HG03354 (cell line): ENCODE data around the gene TMEM255B.

ENCODE experiments used
- ATAC-seq: cut with Tn5 transposase; IDR thresholded peaks from one replicate; pipeline ENCODE4 v1.9.1; 2021; ENCODE audit warnings: mild to moderate bottlenecking; ENCODE audit not compliant: unreplicated experiment, poor library complexity, severe bottlenecking

Gene TMEM255B

DNA sequence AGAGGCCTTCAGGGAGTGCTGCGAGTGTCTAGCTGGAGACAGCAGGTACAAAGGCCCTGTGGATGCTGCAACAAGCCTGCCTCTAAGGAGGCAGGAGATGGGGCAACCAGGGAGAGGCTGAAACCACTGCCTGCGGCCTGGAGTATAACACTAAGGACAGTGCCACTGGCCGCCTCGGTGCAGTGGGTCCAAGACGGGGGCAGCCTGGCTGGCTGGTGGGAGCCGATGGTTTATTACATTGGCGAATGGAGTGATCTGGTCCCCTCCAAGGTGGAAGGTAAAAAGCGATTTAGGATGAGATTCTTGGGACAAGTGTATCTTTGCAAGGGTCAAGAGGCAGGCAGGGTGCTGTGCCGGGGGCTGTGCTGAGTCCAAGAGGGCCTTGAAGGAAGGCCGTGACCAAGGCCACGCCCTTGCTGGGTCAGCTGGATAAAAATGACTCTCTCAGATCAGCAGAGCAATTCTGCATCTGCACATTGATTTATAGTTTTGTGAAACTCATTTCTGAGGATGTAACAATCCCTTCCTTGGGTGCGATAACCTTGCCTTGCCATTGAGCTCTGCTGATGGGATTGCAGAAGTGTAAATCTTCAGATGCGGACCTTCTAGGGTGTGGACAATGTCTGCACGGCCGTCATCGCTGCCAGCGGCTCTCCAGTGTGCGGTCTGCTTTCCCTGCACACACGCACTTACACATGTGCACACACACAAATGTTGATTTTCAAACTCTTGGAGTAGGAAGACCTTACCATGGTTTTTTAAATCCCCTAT, 6.0 kb downstream of the TMEM255B start:
- ATAC-seq = no peak

DNA sequence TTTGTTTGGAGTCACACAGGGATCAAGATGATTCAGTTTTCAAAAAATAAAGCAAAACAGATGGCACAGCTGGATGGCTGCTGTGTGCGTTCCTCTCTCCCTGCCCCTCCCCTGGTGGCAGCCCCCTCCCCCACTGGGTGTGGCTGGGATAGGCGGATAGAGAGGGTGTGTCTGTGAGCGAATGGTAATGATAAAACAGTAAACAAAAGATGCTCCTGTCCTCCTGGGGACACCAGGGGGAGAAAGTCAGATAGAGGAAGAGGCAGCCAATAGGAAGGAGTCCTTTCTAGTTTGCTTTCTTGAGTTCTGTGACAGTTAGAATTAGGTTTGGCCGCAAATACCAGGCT, 6.5 kb downstream of the TMEM255B start:
- no peak for ATAC-seq

DNA sequence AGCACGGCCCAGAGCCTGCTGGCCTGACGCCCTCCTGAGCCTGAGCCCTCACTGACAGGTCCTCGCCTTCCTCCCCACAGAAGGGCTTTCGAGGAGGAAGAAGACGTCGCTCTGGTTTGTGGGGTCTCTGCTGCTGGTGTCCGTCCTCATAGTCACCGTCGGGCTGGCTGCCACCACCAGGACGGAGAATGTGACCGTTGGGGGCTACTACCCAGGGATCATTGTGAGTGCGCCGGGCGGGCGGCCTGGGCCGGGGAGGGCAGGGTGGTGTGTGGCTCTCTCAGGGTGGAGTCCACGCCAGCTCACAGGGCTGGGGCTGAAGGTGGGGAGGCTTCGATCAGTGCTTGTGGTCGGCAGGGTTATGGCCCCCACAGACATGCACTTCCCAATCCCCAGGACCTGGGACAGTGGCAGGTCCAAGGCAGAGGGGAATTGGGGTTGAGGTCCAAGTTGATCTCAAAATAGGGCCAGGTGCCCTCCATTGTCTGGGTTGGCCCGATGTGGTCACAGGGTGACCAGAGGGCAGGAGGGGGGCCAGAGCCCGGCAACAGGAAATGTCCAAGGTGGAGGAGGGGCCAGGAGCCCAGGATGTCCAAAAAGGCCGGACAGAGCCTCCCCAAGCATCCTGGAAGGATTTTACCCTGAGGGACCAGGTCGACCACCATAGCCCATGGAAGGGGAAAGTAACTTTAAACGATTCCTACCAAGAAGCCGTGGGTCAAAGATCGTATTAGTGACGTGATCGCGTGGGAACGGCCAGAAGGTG, 7.2 kb downstream of the TMEM255B start:
- no peak for ATAC-seq

DNA sequence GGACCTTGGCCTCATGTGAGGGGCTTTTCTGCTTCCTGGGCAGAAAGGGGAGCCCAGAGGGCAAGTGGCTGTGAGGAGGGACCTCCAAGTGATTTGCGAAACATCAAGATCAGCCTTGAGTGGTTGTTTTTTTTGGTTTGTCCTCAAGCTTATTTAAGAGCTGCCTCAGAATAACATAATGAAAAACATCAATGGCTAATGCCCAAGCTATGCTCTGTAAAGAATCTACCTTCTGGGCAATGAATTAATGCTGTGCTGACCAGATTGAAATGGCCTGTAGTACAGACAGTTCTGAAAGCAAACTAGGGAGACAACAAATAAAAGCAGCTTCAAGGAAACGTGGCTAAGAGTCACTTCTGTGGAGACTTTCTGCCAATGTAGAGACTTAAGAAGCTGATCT, 8.3 kb downstream of the TMEM255B start:
- ATAC-seq = no peak

DNA sequence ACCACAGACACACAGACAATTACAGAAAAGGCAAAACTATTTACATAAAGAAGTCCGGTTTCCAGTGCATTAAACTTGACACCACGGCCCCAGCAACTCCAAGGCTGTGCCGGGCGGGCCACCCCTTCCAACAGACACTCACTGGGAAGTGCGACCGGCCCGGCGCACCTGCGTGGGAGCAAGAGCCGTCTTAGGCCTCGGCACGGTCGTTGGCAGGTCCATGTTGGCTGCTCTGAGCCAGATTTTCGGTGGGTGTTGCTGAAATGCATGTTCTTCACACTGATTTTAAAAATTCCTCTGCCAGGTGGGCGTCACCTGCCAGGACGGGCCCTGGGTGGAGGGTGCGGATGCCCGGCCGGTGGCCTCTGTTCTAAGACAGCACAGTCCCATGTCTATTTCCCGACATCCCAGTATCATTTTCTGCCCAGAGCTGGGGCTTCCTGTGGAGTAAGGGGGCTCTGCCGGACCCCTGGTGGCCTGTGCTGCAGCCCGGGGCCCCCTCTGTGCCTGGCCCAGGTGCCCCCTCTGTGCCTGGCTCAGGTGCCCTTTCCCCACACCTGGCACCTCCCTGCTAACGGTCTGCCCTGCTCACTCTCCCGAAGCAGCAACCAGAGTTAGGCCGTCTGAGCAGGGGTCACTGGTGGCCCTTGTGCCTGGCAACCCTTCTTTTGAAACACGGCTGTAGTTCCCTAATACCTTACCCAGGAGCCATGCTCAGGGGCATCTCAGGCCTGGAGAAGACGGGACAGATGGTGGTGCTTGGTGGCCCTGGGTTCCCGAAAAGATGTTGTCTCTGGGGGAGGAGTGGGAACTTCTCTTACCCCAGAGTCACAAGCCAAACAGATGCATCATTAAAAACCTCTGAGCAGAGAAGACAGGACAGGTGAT, 9.2 kb downstream of the TMEM255B start:
- no peak for ATAC-seq

DNA sequence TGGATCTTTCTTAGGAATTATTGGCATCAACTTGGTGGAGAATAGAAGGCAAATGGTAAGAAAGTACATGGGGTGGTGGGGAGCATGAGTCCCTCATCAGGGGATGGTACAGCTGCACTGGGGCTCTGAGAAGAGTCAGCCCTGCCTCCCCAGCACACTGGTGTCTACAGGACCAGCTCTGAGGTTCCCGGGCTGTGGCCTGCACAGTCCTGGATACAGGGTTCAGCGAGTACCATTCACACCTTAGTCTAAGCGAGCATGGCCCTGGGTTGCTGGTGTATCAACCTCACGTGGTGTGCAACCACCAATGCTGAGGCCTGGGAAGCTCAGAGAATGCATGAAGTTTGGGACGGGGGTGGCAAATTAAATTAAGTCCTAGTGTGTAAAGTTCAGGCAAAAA, 10.1 kb downstream of the TMEM255B start:
- no peak for ATAC-seq

DNA sequence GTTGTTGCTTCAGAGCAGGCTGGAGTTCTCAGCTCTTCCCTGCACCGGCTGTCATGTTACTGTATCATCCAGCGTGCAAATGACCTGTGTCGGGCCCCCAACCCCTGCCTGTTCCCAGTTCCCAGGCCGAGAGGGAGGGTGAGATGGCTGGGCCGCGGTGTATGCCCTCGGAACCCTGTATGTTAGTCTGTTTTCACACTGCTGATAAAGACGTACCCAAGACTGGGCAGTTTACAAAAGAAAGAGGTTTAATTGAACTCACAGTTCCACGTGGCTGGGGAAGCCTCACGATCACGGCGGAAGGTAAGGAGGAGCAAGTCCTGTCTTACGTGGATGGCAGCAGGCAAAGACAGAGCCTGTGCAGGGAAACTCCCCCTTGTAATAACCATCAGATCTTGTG, 10.9 kb downstream of the TMEM255B start:
- no peak for ATAC-seq

DNA sequence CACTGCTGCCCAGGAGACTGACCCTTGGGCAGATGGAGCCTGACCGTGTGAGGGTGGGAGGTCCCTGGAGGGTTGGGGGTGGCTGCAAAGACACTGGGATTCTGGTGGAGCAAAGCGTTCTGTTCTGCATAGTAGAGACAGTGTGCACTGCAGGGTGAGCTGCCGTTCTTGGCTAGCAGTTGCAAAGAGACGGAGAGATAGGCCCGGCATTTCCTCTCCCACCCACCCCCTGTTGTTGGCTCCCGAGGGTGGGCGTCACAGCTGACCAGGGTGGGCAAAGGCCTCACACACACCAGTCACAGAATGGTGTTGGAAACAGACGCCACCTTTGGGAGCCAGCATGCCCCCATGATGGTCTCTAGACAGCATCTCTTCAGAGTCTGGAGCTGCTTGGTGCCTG, 11.4 kb downstream of the TMEM255B start:
- no peak for ATAC-seq

DNA sequence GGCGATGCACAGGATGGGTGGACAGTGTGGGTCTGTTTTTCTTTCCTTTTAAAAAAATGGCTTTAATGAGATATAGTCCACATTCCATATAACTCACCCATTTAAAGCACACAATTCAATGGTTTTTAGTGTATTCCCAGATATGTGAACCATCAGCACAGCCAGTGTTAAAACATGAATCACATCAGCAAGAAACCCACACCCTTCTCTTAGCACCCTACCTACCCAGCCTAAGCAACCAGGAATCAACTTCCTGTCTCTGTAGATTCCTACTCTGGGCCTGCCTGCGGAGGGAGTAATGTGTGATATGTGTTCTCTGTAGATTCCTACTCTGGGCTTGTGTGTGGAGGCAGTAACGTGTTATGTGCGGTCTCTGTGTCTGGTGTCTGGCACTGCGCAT, 11.9 kb downstream of the TMEM255B start:
- ATAC-seq = no peak

DNA sequence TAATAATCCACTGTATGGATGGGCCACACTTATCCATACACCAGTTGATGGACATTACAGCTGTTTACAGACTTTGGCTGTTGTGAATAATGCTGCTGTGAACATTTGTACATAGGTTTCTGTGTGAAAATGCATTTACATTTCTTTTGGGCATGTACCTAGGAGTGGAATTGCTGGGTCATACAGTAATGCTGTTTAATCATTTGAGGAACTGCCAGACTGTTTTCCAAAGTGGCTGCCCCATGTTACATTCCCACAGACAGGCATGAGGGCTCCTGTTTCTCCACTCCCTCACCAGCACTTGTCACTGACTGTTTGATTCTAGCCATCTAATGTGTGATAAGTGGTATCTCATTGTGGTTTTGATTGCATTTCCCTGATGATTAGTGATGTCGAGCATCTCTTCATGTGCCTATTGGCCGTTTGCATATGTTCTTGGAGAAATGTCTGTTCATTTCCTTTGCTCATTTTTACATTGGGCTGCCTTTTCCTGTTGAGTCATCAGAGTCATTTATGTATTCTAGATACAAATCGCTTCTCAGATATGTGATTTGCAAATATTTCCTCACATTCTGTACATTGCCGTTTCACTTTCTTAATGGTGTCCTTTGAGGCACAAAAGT, 12.8 kb downstream of the TMEM255B start:
- no peak for ATAC-seq

DNA sequence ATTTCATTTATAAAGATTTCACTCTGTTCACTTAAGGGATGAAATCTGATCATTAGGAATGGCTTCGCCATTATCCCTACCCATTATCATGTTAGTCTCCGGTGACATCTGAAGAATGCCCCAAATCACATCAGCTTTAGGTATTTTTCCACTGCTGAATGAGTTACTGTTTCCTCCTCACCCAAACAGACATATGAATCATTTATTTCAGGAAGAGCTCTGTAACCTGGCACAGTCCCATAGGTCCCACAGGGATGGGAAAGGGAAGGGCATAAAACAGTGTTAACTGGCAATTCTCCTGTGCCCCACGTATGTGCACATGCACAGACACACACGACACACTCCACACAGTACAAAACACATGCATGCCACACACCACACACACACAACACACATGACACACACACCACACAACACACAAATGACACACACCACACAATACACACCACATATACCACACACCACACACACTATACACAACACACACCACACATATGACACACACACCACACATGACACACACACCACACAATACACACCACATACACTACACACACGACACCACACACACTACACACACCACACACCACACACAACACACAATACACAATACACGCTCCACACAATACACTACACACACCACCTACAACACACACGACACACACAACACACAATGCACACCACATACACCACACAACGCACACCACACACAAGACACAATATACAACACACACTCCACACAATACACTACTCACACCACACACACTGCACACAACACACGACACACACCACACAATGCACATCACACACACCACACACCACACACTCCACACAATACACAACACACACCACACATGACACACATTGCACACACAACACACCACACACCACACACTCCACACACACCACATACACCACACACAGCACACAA, 15.4 kb downstream of the TMEM255B start:
- ATAC-seq = no peak

DNA sequence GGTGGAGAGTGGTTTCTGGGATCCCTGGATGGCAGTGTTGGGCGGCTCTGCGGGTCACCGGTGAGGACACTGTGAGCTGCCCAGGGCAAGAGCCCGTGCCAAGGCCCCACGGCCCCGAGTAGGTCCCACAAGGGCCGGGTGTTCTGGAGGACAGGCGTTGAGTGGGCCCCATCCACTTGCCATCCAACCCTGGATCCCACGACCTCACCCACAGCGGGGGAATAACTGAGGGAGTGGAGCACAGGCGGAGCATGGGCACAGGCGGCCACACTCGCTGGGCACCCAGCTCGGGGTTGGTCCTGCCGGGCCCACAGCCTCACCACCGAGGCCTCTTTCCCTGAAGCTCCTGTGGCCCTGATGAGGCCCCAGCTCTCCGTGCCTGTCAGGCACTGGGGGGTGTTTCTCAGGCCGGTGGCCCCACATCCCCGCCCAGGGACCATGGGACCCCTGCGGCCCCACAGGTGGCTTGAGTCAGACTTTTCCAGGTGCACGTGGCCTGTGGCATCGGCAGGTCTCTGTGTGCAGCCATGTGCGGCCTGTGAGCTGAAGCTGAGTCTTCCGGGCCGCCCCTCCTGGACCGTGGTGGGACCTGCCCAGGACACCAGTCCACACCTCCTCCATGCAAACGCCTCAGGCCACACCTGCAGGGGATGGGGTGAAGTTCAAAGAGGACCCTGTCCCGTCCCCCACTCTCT, 16.6 kb downstream of the TMEM255B start:
- no peak for ATAC-seq

DNA sequence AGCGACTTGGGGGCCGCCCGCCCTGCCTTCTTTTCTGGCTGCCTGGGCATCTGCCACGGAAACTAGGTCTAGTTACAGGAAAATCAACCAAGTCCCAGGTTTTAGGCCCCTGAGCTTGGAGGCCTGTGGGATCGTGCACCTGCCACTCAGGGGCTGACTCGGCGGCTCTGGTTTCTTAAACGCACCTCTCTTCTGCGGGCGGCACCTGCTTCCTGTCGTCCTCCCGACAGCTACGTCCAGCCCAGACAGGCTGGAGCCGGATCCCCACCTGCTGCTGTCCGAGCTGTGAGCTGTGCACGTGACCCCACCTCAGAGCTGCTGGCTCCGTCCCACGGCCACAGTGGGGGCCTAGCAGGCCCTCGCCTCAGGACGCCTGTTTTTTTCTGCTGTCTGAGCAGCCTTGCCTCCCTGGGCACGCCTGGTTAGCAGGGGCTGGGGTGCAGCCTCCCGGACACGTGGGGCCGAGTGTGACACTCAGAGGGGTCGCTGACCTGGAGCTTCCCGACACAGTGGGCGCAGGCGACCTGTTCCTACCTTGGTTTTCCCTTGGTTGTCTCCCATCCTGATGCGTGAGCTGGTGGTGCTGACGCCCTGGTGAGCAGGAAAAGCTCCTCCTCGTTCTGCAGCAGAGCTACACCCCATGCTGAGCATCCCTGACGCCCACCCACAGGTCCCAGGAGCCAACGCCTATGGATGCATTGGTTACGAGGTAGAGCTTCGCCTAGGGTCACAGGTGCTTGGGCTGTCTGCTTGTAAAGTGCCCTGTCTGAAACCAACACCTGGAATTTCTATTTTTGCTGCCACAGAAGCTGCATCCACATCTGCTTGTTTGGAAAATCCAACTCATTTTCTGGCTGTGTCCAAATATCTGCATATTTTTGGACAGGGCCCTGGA, 17.5 kb downstream of the TMEM255B start:
- ATAC-seq = no peak

DNA sequence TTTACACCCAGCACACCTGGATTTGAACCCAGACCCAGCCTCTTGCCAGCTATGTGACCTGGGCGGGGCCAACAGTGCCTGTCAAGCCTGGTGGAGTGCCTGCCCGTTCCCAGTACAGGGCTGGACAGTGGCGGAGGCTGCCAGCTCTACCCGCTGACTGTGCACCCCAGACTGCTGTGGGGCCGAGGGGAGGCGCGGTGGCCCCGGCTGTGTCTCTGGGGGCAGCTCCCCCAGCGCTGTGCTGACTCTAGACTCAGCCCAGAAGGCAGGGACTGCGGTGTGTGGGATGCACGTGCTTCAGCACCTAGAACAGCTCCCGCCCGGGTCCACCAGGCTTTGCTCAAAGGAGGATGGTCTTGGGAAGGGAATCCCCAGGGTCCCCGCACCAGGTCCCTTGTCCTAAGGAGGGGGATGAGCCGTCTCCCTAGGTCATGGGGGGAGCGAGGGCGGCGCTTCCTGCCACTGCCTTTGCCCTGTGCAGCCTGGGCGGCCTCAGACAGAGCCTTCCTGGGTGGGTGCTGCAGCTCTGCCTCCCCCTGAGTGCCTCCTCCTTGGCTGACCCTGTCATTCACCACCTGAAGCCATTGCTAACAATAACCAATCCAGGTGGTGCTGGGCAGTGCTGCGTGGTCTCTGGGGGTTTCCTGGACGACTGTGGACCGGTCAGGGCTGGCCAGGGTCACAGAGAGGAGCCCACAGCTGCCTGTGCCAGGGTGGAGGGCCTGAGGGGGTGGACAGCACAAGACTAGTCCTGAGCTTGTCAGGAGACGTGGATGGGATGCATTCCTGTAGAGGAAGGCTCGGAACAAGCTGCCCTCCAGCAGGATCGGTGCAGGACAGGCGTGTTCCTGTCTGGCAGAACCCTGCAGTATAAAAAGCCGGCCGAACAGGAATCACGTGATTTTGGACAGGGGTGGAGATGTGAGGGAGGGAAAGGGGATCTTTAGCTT, 18.6 kb downstream of the TMEM255B start:
- ATAC-seq = no peak

DNA sequence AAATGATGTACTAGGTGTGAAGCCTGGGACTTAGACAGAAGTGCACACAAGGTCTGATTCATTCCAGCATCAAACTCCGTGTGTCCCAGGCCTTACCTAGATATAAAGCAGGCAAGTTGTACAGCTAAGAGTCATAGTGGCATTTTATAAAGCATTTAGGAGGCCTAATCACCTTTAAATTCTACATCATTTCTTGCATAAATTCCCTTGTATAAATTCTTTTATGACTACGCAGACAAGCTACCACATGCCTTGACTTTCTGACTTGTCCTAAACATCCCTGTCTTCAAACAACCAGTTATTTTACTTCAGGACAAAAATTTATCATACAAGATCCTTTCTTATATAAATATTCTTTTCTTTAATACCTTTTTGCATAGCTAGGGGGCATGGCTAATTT, 22.5 kb downstream of the TMEM255B start:
- ATAC-seq = no peak

DNA sequence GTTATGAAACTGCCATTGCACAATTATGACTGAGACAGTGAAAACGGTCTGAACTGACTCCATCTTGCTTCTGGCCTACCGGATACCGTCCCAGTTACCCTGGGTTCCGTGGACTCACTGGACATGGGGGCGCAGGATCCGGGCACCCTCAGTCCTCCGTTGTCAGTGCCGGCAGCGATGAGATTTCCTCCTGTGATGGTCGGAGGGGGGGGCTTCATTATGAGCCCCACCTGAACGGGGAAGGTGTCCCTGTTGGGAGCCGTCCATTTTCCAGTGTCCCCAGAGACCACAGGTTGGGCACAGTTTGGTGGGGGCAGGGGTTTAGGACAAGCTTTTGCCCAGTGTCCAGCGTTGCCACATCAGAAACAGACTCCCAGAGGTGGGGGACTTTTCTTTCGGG, 23.4 kb downstream of the TMEM255B start:
- no peak for ATAC-seq
